DOHH2 (cell line): ENCODE results near the gene MAP4K1.
"Not testable (repeated sequence)": the region's sequence is repeated elsewhere in the genome, so short reads cannot be mapped to it uniquely, and the experiment has no call there.

Experiments used
- H3F3A ChIP-seq: fragments of 200-600 bp; sonication (generic), shearing (Covaris generic); 2 replicates; pipeline ENCODE4 v1.6.0; 2016; ENCODE audit warnings: antibody characterized with exemption, mild to moderate bottlenecking; ENCODE audit not compliant: control insufficient read depth, insufficient read depth
- H3K27ac ChIP-seq: fragments of 200-600 bp; sonication (generic); 2 replicates; pipeline ENCODE4 v1.5.1; 2014; ENCODE audit warnings: low read depth, mild to moderate bottlenecking, low read length, moderate library complexity
- H3K27me3 ChIP-seq: fragments of 200-600 bp; sonication (generic); 2 replicates; pipeline ENCODE4 v1.6.1; 2014; ENCODE audit warnings: mild to moderate bottlenecking, low read length, mixed read lengths; ENCODE audit not compliant: control insufficient read depth
- H3K36me3 ChIP-seq: fragments of 200-600 bp; sonication (generic); 2 replicates; pipeline ENCODE4 v1.6.1; 2014; ENCODE audit warnings: mild to moderate bottlenecking, low read length, moderate library complexity, mixed read lengths; ENCODE audit not compliant: control insufficient read depth
- H3K4me1 ChIP-seq: fragments of 200-600 bp; sonication (generic); 2 replicates; pipeline ENCODE4 v1.6.1; 2014; ENCODE audit warnings: mild to moderate bottlenecking, low read length, mixed read lengths; ENCODE audit not compliant: control insufficient read depth
- H3K4me2 ChIP-seq: fragments of 200-600 bp; sonication (generic); 2 replicates; pipeline ENCODE4 v1.6.0; 2014; ENCODE audit warnings: mild to moderate bottlenecking, low read length, moderate library complexity
- H3K4me3 ChIP-seq: fragments of 200-600 bp; sonication (generic); 2 replicates; pipeline ENCODE4 v1.5.1; 2014; ENCODE audit warnings: mild to moderate bottlenecking, low read length, mixed read lengths
- H3K79me2 ChIP-seq: fragments of 200-600 bp; sonication (generic); 2 replicates; pipeline ENCODE4 v1.6.1; 2014; ENCODE audit warnings: mild to moderate bottlenecking, low read length, mixed read lengths; ENCODE audit not compliant: control insufficient read depth
- H3K9me2 ChIP-seq: fragments of 200-600 bp; sonication (generic); replicated peaks from 2 replicates; pipeline ENCODE4 v1.6.1; 2014; ENCODE audit warnings: mild to moderate bottlenecking, low read length, mixed read lengths; ENCODE audit not compliant: control insufficient read depth
- H3K9me3 ChIP-seq: fragments of 200-600 bp; sonication (generic); 2 replicates; pipeline ENCODE4 v1.6.1; 2014; ENCODE audit warnings: antibody characterized with exemption, low read length, mixed read lengths; ENCODE audit not compliant: control insufficient read depth, insufficient read depth
- H4K20me1 ChIP-seq: fragments of 200-600 bp; sonication (generic); 2 replicates; pipeline ENCODE4 v1.6.0; 2014; ENCODE audit warnings: low read depth, mild to moderate bottlenecking, antibody characterized with exemption, low read length, moderate library complexity; ENCODE audit not compliant: control insufficient read depth, insufficient read depth
- EZH2phosphoT487 ChIP-seq: fragments of 200-600 bp; sonication (generic); IDR thresholded peaks from 2 replicates; pipeline ENCODE4 v1.6.1; 2017; ENCODE audit warnings: borderline replicate concordance, mild to moderate bottlenecking, antibody characterized with exemption, low read length, moderate library complexity, mixed read lengths
- TF ChIP-seq, protein P1 (sequence below): fragments of 200-600 bp; sonication (generic); IDR thresholded peaks from one replicate; pipeline ENCODE4 v1.5.1; 2014; ENCODE audit warnings: antibody characterized with exemption, mild to moderate bottlenecking, low read depth, low read length; ENCODE audit not compliant: poor library complexity, severe bottlenecking

The MAP4K1 gene

GRCh38 chr19:38632476-38633213, 14.9 kb upstream of the MAP4K1 start:
- H3K27me3 ChIP-seq = no peaks in the 10 kb centered on the region
- H3K36me3 ChIP-seq = peaks cover 60% of the 10 kb centered on the region
- H4K20me1 ChIP-seq = no peaks in the 10 kb centered on the region
- H3K9me2 ChIP-seq = no peaks in the 10 kb centered on the region
- H3K79me2 ChIP-seq = no peaks in the 10 kb centered on the region
- no peak overlapping the region for H3K4me3 ChIP-seq
- no peak for TF ChIP-seq EZH2phosphoT487
- TF ChIP-seq, protein P1, sequence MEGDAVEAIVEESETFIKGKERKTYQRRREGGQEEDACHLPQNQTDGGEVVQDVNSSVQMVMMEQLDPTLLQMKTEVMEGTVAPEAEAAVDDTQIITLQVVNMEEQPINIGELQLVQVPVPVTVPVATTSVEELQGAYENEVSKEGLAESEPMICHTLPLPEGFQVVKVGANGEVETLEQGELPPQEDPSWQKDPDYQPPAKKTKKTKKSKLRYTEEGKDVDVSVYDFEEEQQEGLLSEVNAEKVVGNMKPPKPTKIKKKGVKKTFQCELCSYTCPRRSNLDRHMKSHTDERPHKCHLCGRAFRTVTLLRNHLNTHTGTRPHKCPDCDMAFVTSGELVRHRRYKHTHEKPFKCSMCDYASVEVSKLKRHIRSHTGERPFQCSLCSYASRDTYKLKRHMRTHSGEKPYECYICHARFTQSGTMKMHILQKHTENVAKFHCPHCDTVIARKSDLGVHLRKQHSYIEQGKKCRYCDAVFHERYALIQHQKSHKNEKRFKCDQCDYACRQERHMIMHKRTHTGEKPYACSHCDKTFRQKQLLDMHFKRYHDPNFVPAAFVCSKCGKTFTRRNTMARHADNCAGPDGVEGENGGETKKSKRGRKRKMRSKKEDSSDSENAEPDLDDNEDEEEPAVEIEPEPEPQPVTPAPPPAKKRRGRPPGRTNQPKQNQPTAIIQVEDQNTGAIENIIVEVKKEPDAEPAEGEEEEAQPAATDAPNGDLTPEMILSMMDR = no peak
- H3K9me3 ChIP-seq = no peaks in the 10 kb centered on the region
- H3K4me1 ChIP-seq = peaks cover 17% of the 10 kb centered on the region
- H3K27ac ChIP-seq = no peak overlapping the region
- H3K4me2 ChIP-seq = no peak overlapping the region
- peaks cover 8% of the 10 kb centered on the region for H3F3A ChIP-seq

DNA sequence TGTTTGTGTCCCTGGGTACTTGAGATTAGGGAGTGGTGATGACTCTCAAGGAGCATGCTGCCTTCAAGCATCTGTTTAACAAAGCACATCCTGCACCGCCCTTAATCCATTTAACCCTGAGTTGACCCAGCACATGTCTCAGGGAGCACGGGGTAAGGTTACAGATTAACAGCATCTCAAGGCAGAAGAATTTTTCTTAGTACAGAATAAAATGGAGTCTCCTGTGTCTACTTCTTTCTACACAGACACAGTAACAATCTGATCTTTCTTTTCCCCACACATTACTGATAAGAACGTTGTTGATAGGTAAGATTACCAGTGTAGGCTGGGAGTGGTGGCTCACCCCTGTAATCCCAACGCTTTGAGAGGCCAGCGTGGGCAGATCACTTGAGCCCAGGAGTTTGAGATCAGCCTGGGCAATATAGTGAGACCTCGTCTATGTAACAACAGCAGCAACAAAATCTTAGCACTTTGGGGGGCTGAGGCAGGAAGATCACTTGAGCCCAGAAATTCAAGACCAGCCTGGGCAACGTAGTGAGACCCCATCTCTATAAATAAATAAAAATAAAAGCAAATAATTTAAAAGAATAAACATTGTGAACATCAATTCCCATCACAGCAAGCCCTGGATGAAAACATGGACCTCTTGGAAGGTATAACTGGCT, 14.2 kb upstream of the MAP4K1 start:
- not testable (repeated sequence) for H3K27ac ChIP-seq, H3F3A ChIP-seq, H4K20me1 ChIP-seq, H3K4me3 ChIP-seq, H3K9me3 ChIP-seq, H3K27me3 ChIP-seq, H3K9me2 ChIP-seq, H3K79me2 ChIP-seq, H3K4me2 ChIP-seq
- H3K4me1 ChIP-seq = peaks cover 13% of the 10 kb centered on the region
- peaks cover 64% of the 10 kb centered on the region for H3K36me3 ChIP-seq

DNA sequence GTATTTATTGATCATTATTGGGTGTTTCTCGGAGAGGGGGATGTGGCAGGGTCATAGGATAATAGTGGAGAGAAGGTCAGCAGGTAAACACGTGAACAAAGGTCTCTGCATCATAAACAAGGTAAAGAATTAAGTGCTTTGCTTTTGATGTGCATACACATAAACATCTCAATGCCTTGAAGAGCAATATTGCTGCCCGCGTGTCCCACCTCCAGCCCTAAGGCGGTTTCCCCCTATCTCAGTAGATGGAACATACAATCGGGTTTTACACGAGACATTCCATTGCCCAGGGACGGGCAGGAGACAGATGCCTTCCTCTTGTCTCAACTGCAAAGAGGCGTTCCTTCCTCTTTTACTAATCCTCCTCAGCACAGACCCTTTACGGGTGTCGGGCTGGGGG, 13.5 kb upstream of the MAP4K1 start:
- H3K4me3 ChIP-seq, H3K79me2 ChIP-seq, H3K4me2 ChIP-seq, H3K9me2 ChIP-seq, H3K9me3 ChIP-seq, H3K27me3 ChIP-seq, H3F3A ChIP-seq, H3K27ac ChIP-seq, H4K20me1 ChIP-seq, H3K4me1 ChIP-seq: not testable (repeated sequence)
- H3K36me3 ChIP-seq = peaks cover 62% of the 10 kb centered on the region

- no peaks in the 10 kb centered on the region for H3K9me2 ChIP-seq
- peaks cover 8% of the 10 kb centered on the region for H3F3A ChIP-seq
- no peak overlapping the region for H3K4me3 ChIP-seq
- H3K4me2 ChIP-seq = no peak overlapping the region
- no peaks in the 10 kb centered on the region for H3K27me3 ChIP-seq
- no peaks in the 10 kb centered on the region for H3K4me1 ChIP-seq
- TF ChIP-seq, protein P1 = no peak
- TF ChIP-seq EZH2phosphoT487 = no peak
- peaks cover 58% of the 10 kb centered on the region for H3K36me3 ChIP-seq
- no peaks in the 10 kb centered on the region for H4K20me1 ChIP-seq
- no peak overlapping the region for H3K27ac ChIP-seq
- peaks cover 6% of the 10 kb centered on the region for H3K79me2 ChIP-seq
- no peaks in the 10 kb centered on the region for H3K9me3 ChIP-seq
Measured at GRCh38 chr19:38629568-38629967, 11.8 kb upstream of the MAP4K1 start.
